H4 (cell line): Measurements from ENCODE around the gene CCDC85A. TPM values are rescaled to one million over a fixed set of nuclear protein-coding genes. Genes with fewer than 3 reads are reported as not detected.

ENCODE experiments used
- DNase-seq: peaks from one replicate; pipeline ENCODE4 v3.0.0-alpha.2; 2015; ENCODE audit warnings: low spot score
- total RNA-seq: library from RNA; depleted of rRNA; stranded (reverse); fragments of >200 nt; shearing (Covaris generic); gene quantifications from 2 replicates; pipeline ENCODE4 v1.2.3, GENCODE V29; 2014

The CCDC85A gene
- total RNA-seq, 1 experiment from 2014 or later, result 0.14 TPM

DNA sequence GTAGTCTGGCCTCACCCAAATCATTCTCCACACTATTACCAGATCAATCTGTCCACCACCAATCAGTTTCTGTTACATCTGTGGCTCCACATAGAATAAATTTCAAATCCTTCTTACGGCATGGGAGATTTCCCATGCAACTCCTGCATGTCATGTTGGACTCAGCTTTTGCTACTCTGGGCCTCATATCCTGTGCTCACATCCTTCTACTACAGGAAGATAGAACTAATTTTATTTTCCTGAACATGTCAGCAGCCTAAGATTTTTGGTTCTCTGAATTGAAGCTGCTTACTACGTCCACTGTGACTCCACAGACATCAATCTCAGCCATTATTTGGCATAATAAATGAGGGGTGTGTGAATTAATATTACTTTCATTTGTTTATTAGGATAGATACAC lies 181.1 kb downstream of the CCDC85A start:
- no peak for DNase-seq

DNA sequence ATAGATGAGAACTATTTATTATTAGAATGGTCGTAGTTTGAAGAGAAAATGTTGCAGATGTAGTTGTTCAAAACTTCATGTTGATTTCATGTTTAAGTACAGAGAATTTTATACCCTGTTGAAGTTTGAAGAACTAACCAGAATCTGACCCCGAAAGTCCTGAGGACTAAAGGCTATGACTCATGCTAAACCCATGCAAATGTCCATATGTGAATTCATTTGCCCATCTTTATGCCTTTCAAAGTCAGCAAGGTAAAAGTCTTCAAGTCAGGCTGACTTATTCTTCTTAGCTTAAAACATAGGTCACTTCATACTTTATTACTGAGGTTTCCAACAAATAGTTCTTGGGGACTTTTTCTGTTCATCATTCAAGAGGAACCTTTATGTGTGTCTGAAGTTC lies 185.5 kb downstream of the CCDC85A start:
- DNase-seq, result no peak

DNA sequence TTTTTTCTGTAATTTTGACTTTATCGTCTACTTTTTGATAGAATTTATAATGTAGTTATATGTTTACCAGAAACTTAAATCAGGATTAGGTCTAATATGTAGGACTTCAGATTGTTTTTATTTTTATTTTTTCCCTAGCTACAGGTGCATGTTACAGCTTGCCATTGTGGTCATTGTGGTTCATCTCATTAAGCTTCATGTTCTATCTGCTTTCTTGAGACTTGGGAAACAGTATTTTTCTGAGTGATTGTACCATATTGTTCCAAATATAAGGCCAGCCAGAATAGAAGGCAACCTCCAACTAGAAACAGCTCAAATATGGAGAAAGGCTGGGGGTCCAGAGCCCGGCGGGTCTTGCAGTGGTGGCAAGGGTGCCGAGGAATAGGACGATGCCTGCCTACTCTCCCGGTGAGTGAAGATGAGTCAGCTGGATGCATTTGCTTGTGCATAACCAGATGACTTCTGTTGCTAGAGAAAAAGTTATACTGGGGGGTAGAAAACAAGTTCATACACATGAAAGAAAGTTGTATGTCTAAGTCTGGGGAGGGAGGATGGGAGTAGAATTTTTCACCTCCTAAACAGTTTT lies 188.4 kb downstream of the CCDC85A start:
- no peak for DNase-seq

DNA sequence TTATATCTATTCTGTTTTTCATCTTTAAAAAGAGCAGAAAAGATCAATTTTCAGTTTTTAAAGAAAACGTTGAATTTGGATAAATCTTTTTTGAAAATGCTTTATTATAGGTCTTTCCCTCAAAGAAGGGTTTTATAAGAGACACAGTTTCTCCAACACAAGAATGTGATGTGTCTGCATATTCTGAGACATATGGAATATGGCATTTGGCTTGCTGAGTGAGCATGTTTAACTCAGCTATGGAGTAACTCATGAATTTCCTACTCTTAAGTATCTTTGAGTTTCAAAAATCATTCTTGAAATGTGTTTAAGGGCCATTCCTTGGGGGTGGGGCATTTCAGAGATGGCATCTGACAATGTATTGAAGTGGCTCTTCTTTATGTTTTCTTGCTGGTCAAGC lies 191.5 kb downstream of the CCDC85A start:
- DNase-seq, result no peak

DNA sequence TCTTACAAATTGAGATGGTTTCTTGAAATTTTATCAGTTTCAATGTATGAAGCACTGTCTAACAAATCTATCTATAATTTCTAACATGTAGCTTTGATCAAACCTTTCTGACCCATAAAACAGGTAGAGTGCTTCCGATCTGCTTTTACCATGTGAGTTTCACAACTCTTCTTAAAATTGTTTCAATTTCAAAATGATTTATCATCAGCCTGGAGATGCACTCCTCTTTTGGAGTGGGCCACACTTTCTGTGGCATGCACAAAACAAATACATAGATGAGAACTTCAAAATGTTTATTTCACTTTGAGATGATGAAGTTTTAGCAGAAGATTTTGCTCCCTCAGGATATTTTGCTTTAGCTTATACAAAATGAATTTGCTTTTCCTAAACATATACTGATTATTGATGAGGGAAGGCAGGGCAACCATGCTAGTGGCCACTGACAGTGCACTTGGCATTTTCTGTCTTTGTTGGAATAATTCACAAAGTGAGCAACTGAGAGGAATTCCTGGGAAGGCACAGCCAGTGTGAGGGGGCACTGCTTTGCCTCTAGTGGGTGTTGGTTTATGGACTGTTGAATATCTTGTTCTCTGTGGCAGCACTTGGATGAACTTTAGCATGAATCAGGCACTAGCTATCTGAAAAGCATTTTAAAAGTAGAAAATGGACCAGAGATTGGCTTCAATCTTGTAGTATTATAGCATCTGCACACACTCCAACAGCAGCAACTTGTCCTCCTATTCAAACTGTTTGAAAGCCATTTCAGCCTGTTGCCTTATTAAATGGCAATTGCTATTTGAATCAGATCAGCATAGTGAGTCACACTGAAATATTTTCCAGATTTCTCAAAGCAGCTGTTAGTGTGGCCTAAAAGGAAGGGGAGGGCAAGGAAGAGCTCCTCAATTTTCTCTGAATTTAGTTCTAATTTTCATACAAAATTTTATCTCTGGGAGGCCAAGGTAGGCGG lies 193.2 kb downstream of the CCDC85A start:
- no peak for DNase-seq

DNA sequence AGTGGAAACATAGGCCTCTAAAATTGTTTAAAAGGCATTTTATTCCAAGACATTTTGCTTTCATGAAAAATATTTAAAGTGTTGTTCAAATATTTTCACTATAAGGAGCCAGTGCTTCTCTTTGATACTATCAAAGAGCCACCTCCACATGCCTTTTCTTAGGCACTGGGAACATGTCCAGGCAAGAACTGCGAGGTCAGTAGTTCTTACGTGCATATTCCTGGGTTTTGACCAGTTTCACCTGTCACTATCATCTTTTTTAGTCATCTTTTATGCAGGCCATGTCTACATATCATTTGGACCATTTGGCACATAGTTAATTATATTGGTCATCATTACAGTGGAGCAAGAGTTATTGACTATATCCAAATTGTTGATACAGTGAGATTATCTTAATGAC lies 195.3 kb downstream of the CCDC85A start:
- DNase-seq, result no peak

DNA sequence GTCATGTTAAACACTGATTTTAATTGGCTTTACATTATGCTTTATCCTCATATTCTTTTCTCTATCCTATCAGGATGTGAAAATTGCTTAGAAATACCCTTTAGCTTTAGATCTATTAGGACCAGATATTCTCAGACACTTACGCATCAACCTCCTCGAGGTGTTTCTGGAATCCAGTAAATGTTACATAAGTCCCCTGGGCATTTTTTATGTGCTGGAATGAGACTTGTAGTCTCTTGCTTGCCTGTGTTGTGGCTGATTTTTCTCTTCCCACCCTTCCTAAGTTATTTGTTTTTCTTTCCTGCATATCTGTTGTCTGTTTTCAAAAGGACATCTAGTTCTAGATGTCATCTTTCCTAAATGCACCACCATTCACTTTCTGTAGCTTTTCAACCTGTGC lies 197.1 kb downstream of the CCDC85A start:
- DNase-seq, result no peak

DNA sequence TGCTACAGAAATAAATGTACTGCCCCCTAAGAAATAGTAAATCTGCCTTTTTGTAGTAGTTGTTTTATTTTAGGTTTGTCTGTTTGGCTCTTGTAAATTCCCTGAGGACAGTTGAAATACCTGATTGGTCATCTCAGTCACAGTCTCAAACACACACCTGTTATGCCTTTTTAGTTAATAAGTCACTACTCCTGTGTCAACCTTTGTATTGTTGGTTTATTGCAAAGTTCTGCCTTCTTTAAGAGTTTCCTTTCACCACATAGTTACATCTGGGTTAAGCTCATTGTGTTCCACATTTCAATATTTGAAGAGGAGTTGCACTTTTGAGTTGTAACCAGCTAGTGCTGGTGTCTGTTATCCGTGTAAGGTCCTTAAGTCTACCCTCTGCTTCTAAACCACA lies 198.7 kb downstream of the CCDC85A start:
- no peak for DNase-seq

DNA sequence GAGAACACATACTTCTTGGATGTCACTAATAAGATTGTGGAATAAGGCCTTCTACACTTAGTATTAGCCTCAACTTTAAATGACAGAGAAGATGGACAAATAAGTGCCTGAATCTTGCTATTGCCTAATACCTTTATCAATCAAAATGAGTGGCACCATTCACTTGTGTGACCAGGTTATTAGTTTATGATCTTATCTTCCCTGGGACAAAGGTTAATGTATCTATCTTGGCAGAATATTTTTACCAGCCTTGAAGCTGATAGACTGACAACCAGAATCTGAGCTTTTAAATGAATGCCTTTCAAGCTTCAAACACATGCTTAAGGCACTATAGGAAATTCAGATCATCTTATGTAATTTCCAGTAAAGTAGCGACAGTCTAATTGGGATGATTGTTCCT lies 202.9 kb downstream of the CCDC85A start:
- DNase-seq, result no peak

DNA sequence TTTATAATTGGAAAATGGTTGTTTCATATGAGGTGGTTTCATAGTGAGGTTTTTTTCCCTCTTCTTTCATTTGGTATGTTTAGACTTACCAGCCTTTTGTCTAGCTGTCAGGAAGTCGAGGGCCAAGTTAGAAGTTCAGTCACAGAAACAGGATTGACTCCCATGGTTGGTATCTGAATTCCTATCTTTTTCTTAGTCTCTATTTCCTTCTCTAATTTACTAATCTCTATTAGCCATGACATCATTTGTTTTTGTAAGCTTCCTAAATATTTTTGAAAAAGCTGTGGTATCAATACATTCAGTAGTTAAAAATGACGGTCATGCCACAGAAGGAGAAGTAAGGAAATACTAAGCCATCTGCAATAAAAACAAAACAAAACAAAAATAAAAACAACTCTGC lies 206.9 kb downstream of the CCDC85A start:
- no peak for DNase-seq

DNA sequence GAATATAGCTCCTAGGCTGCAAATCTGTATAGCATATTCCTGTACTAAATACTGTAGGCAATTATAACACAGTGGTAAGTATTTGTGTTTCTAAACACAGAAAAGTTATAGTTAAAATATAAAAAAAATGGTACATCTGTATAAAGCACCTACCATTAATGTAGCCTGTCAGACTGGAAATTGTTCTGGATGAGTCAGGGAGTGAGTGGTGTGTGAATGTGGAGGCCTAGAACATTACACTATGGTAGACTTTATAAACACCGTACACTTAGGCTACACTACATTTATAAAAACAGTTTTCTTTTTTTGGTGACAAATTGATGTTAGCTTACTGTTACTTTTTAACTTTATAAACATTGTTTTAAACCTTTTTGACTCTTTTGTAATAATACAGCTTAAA lies 226.3 kb downstream of the CCDC85A start:
- DNase-seq, result no peak

DNA sequence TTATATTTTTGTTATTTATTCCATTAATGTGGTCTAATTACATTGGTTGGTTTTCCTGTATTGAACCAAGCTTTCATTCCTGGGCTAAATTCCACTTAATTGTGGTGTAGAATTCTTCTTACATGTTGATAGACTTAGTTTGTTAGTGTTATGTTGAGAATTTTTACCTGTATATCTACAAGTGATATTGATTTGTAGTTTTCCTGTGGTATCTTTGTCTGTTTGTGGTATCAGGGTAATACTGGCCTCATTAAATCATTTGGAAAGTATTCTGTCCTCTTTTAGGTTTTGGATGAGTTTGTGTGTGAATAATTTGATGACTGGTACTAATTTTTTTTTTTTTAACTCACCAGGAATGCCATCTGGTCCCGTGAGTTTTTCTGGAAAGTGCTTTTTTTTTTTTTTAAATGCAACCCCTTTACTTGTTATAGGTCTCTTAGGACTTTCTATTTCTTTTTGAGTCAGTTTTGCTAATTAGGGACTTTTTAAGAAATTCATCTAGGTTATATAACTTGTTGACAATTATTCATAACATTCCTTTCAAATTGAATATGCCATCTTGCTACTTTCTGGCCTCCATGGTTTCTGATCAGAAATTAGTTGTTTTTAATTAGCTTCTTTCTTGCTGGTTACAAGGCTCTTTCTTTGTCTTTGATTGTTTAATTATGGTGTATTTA lies 232.8 kb downstream of the CCDC85A start:
- DNase-seq, result no peak
